VCaP (cell line): ENCODE measurements around the gene BZW1.
A peak's percentile ranks its signal among the peaks of the same experiment; 100 is the strongest.
"Not testable (repeated sequence)": the region's sequence is repeated elsewhere in the genome, so short reads cannot be mapped to it uniquely, and the experiment has no call there.

Experiments used
- H3K27ac ChIP-seq: fragments of 450-650 bp; 2 replicates; pipeline ENCODE4 v1.5.1; 2017
- TF ChIP-seq, protein P1 (sequence below): fragments of 450-650 bp; conservative IDR thresholded peaks from 2 replicates; pipeline ENCODE4 v1.5.1; 2017; ENCODE audit warnings: mild to moderate bottlenecking, moderate library complexity

The BZW1 gene

DNA sequence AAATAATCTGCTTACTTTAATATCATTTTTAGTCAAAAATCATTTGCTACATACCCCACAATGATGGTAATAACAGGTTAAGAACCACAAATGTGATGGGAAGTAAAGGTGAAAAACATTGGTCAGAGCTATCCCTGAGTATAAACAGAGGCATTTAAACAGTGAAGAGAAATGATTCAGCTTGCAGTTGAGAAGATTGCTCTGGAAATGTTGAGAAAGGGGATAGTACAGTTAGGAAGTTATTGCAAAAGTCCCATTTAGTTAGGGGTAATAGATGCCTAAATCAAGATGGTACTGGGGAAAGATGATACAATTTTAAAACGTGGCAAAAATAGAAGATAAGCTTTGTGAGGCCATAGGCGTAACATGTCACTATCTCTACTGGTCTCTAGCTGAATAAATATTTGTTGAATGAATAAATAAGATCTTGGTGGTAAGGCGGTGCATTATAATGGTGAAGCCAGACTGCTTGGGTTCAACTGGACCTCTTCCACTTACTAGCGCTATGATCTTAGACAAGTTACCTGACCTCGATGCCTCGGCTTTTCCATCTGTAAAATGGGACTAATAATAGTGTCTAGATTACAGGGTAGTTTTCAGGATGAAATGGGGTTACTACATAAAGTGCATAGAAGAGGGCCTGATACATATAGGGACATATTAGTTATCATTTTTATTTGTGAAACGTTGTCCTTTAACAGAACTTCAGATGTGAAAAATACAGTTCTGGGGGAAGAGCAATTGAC lies 2.0 kb upstream of the BZW1 start:
- TF ChIP-seq, protein P1, sequence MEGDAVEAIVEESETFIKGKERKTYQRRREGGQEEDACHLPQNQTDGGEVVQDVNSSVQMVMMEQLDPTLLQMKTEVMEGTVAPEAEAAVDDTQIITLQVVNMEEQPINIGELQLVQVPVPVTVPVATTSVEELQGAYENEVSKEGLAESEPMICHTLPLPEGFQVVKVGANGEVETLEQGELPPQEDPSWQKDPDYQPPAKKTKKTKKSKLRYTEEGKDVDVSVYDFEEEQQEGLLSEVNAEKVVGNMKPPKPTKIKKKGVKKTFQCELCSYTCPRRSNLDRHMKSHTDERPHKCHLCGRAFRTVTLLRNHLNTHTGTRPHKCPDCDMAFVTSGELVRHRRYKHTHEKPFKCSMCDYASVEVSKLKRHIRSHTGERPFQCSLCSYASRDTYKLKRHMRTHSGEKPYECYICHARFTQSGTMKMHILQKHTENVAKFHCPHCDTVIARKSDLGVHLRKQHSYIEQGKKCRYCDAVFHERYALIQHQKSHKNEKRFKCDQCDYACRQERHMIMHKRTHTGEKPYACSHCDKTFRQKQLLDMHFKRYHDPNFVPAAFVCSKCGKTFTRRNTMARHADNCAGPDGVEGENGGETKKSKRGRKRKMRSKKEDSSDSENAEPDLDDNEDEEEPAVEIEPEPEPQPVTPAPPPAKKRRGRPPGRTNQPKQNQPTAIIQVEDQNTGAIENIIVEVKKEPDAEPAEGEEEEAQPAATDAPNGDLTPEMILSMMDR = no peak
- peak overlapping the region; percentile 96 for H3K27ac ChIP-seq

DNA sequence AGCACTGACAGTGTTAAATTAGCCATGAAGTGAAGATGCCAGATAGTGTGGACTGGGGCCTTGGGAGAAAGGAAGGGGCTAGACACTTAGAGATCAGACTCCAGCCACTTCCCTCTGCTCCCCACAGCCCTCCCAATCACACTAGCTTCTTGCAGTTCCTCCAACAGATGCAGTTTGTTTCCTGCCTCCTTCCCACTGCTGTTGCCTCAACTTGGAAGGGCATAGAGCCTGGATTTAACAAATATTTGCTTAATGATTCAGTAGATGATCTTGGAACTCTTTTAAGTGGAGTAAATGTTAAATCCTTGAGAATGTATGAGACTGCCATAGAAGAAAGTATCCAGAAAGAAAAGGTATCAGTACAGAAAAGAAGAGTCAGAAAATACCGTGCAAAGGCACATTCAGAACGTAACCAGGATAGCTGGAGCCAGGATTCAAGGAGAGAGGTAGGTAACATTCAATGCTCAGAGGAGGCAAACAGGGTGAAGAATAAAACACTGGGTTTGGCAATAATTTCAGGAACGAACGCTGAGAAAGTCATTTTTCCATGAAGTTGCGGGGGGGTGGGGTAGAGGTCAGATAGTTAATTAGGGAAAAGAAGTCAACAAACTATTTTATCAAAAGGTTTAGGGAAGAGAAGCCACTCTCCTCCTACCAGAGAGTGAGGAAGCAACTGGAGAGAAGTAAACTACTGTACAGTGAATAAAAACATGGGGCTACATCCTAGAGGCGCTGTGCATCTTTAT lies 1.3 kb upstream of the BZW1 start:
- TF ChIP-seq, protein P1 = no peak
- peak overlapping the region; percentile 96 for H3K27ac ChIP-seq

DNA sequence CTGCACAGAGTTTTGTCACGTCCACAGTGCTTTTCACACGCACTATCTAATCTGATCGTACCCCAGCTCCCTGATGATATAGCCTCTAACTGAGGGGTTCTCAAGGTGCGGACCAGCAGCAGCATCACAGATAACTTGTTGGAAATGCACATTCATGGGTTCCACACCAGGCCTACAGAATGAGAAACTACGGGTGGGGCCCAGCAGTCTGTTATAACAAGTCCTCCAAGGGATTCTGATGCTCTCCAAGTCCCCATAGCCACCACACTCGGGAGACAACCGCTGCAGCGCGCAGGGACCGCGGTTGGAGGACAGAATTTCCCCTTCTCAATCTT lies 745 bp upstream of the BZW1 start:
- TF ChIP-seq, protein P1 = no peak
- H3K27ac ChIP-seq = peak overlapping the region; percentile 96

DNA sequence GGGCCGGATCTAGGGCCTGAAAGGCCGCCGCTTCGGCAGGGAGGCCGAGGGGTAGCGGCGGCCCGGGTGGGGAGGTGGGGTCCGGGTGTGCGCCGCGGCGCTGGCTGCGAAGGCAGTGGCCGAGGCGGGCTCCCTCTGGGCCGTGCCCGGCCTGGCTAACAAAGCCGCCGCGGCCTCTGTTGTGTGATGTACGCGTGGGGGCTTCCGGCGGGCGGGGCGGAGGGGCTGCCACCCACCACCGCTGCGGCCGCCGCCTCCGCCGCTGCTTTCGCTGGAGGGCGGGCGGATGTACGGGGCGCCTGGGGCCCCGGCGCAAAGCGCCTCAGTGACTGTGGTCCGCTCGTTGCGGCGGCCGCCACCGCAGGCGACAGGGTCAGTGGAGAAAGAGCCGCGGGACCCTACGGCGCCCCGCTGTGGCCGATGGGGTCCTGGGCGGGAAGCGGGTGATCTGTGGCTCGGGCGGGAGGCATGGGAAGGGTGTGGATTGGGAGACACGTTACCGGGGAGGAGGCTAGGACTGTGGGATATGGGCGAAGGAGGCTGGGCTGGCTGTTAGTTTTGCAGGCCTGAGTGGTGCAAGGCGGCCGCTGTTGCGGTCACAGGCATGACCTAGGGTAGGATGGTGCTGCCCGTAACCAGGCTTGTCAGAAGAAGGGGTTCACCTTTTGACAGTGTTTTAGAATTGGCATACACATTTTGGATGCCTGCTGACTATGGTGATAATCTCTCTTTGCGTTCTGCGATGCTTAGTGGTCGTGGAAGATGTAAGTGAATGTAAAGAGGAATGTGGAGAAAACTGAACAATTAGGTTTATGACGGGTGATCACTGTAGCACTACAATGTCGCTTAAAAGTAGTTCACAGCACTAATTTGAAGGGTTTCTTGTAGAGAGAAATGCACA lies 662 bp downstream of the BZW1 start:
- H3K27ac ChIP-seq = peak overlapping the region; percentile 96
- TF ChIP-seq, protein P1 = peak; percentile 81

DNA sequence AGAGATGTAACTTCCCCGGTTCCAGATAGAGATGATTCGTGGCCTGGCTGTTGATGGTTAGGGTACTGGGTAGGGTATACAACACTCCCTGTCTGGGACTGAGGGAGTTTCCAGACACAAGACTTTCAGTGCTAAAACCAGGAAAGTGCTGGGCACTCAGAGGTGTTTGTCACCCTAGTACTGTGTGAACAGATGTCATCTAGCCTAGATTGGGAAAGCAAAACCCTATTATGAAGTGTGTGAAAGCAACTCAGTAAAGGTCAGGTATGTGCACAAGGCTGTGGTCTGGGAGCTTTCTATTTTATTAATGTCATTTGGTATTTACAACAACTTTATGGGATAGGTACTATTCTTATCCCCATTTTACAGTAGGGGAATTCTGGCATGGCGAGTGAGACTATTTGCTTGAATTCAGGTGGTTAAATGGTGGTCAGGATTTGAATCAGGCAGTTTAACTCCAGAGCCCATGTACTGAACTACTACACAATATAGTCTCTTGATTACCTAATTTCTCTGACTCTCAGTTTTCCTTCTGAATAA lies 2.6 kb downstream of the BZW1 start:
- TF ChIP-seq, protein P1 = no peak
- H3K27ac ChIP-seq = peak overlapping the region; percentile 96

DNA sequence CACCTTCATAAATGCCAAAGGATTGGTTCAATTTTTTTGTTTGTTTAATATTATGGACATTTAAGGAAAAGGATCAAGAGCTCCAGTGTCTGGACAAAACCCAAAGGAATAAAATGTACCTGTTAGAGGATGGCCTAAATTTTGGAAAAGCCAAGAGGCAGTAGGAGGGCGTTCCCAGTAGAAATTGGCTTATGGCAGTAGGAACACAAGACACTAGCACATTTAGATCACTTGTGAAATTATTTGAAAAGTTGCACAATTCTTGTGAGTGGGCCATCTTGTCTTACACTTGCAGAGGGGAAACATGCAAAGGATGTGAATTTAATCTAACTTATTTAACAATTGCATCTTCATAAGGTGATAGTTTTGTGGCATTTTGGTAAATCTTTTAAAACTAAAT lies 3.2 kb downstream of the BZW1 start:
- H3K27ac ChIP-seq = no peak overlapping the region
- TF ChIP-seq, protein P1 = no peak

DNA sequence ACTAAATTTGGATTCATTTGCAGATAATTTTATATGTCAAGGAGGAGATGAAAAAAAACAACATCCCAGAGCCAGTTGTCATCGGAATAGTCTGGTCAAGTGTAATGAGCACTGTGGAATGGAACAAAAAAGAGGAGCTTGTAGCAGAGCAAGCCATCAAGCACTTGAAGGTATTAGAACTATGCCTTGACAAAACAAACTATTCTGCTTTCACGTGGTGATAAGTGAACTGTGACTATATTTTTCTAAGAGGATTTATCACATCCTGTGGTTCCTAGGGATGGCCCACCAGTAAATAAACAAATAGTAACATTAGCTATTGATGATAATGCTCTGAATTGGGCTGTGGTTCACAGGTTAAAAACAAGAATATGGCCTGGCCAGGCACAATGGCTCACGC lies 7.0 kb downstream of the BZW1 start:
- not testable (repeated sequence) for H3K27ac ChIP-seq
